ENCODE results near the gene TULP1.

Gene TULP1

GRCh38 chr6:35481226-35481625, 31.5 kb downstream of the TULP1 start:
- no peaks in the 10 kb centered on the region for H3K36me3 ChIP-seq (ENCODE audit: insufficient read depth, low read length)
- no peak for DNase-seq
- no peak overlapping the region for H3K4me2 ChIP-seq (ENCODE audit: insufficient read depth, low read length)
- TF ChIP-seq EZH2 (IDR thresholded peaks at IDR 0.05; ENCODE audit: borderline replicate concordance, low read depth, low read length, severe bottlenecking) (no peak), CTCF (IDR thresholded peaks at IDR 0.05; ENCODE audit: borderline replicate concordance, extremely low read depth, low read length, poor library complexity, severe bottlenecking) (no peak)
- H3K9me3 ChIP-seq (ENCODE audit: insufficient read depth, low read length, severe bottlenecking) = no peaks in the 10 kb centered on the region
- no peaks in the 10 kb centered on the region for H3K4me1 ChIP-seq (ENCODE audit: insufficient read depth, low read length)
- H2AFZ ChIP-seq (ENCODE audit: low read depth, low read length) = no peak overlapping the region
- H3K27me3 ChIP-seq (ENCODE audit: insufficient read depth, low read length, poor library complexity) = peaks cover 3% of the 10 kb centered on the region
- H3K9ac ChIP-seq (ENCODE audit: low read depth, low read length) = no peak overlapping the region
- no peak for ATAC-seq (ENCODE audit: insufficient read depth, low read depth)
- H4K20me1 ChIP-seq (ENCODE audit: insufficient read depth, low read length) = no peaks in the 10 kb centered on the region
- H3K27ac ChIP-seq (ENCODE audit: low read length) = no peak overlapping the region
- no peak overlapping the region for H3K4me3 ChIP-seq (ENCODE audit: low read depth in 1 of 2, low read length in 2 of 2)
- no peaks in the 10 kb centered on the region for H3K79me2 ChIP-seq (ENCODE audit: insufficient read depth, low read length)

GRCh38 chr6:35480176-35480575, 32.5 kb downstream of the TULP1 start:
- H3K79me2 ChIP-seq (ENCODE audit: insufficient read depth, low read length) = no peaks in the 10 kb centered on the region
- H3K36me3 ChIP-seq (ENCODE audit: insufficient read depth, low read length) = no peaks in the 10 kb centered on the region
- no peak overlapping the region for H3K4me2 ChIP-seq (ENCODE audit: insufficient read depth, low read length)
- H3K27ac ChIP-seq (ENCODE audit: low read length) = no peak overlapping the region
- no peak overlapping the region for H3K4me3 ChIP-seq (ENCODE audit: low read depth in 1 of 2, low read length in 2 of 2)
- H3K27me3 ChIP-seq (ENCODE audit: insufficient read depth, low read length, poor library complexity) = peaks cover 3% of the 10 kb centered on the region
- H3K9ac ChIP-seq (ENCODE audit: low read depth, low read length) = no peak overlapping the region
- H3K4me1 ChIP-seq (ENCODE audit: insufficient read depth, low read length) = no peaks in the 10 kb centered on the region
- H3K9me3 ChIP-seq (ENCODE audit: insufficient read depth, low read length, severe bottlenecking) = no peaks in the 10 kb centered on the region
- peaks cover 3% of the 10 kb centered on the region; the same call in 1 of the 2 replicates for H4K20me1 ChIP-seq (ENCODE audit: insufficient read depth, low read length)
- TF ChIP-seq CTCF (IDR thresholded peaks at IDR 0.05; ENCODE audit: borderline replicate concordance, extremely low read depth, low read length, poor library complexity, severe bottlenecking) (no peak), EZH2 (IDR thresholded peaks at IDR 0.05; ENCODE audit: borderline replicate concordance, low read depth, low read length, severe bottlenecking) (no peak)
- no peak for DNase-seq
- no peak for ATAC-seq (ENCODE audit: insufficient read depth, low read depth)
- H2AFZ ChIP-seq (ENCODE audit: low read depth, low read length) = no peak overlapping the region

- peaks cover 1% of the 10 kb centered on the region for H3K36me3 ChIP-seq (ENCODE audit: insufficient read depth, low read length)
Observed at GRCh38 chr6:35478259-35478658, 34.4 kb downstream of the TULP1 start.

More at GRCh38 chr6:35478259-35478658, 34.4 kb downstream of the TULP1 start:
- no peak overlapping the region for H3K9ac ChIP-seq (ENCODE audit: low read depth, low read length)
- H3K4me2 ChIP-seq (ENCODE audit: insufficient read depth, low read length) = no peak overlapping the region
- ATAC-seq (ENCODE audit: insufficient read depth, low read depth) (no peak), DNase-seq (no peak)
- H3K4me3 ChIP-seq (ENCODE audit: low read depth in 1 of 2, low read length in 2 of 2) = no peak overlapping the region
- no peak overlapping the region for H2AFZ ChIP-seq (ENCODE audit: low read depth, low read length)
- H3K27me3 ChIP-seq (ENCODE audit: insufficient read depth, low read length, poor library complexity) = peaks cover 3% of the 10 kb centered on the region
- no peaks in the 10 kb centered on the region for H3K4me1 ChIP-seq (ENCODE audit: insufficient read depth, low read length)
- H3K27ac ChIP-seq (ENCODE audit: low read length) = no peak overlapping the region
- no peaks in the 10 kb centered on the region for H3K9me3 ChIP-seq (ENCODE audit: insufficient read depth, low read length, severe bottlenecking)
- H3K79me2 ChIP-seq (ENCODE audit: insufficient read depth, low read length) = no peaks in the 10 kb centered on the region
- peaks cover 5% of the 10 kb centered on the region for H4K20me1 ChIP-seq (ENCODE audit: insufficient read depth, low read length)
- TF ChIP-seq EZH2 (IDR thresholded peaks at IDR 0.05; ENCODE audit: borderline replicate concordance, low read depth, low read length, severe bottlenecking) = no peak
- no peak for TF ChIP-seq CTCF (IDR thresholded peaks at IDR 0.05; ENCODE audit: borderline replicate concordance, extremely low read depth, low read length, poor library complexity, severe bottlenecking)

All from DND-41 (cell line).